Colonic mucosa (tissue), 4 donors: ENCODE data around the gene ACTR8. TPM values are rescaled to one million over a fixed set of nuclear protein-coding genes. Genes with fewer than 3 reads are reported as not detected.

Experiments used
- DNase-seq: peaks from one replicate; pipeline ENCODE4 v3.0.0-alpha.2; 2020
- H3K27ac ChIP-seq: fragments of 200-600 bp; one replicate; pipeline ENCODE4 v1.8.0; 2021
- H3K27me3 ChIP-seq: fragments of 200-600 bp; one replicate; pipeline ENCODE4 v1.8.0; 2021
- H3K36me3 ChIP-seq: fragments of 200-600 bp; one replicate; pipeline ENCODE4 v1.8.0; 2021
- H3K4me1 ChIP-seq: fragments of 200-600 bp; one replicate; pipeline ENCODE4 v1.8.0; 2021; ENCODE audit warnings: mild to moderate bottlenecking
- H3K4me3 ChIP-seq: fragments of 200-600 bp; one replicate; pipeline ENCODE4 v1.8.0; 2021
- H3K9ac ChIP-seq, 2 donors: one replicate each; pipeline ENCODE4 v1.7.0; 2013; ENCODE audit warnings: control low read depth in 2 of 2, low read depth in 2 of 2, low read length in 2 of 2
- H3K9me3 ChIP-seq: fragments of 200-600 bp; one replicate; pipeline ENCODE4 v1.8.0; 2021
- intact Hi-C: fragments of 100-400 bp; cut with DNase I; formaldehyde crosslinking; loops from one replicate; pipeline ENCODE4 v1.14.1; 2022
- total RNA-seq, 2 donors: library from RNA; stranded (reverse); fragmentation: NEBNext Ultra II Directional in 1 of 2; extraction: Animal tissue kit (Norgen Biotek cat#: 25700) in 1 of 2; gene quantifications; one replicate each; pipeline ENCODE4 v1.2.1, GENCODE V29; 2021
- TF ChIP-seq, protein P1 (sequence below): fragments of 200-600 bp; IDR thresholded peaks from one replicate; pipeline ENCODE4 v1.8.0; 2022; ENCODE audit warnings: antibody characterized with exemption, mild to moderate bottlenecking
- donor health status: healthy.
- donor health status: DM: no; HTN: no; CAD: no.
- donor health status: DM: no; HTN: no; CAD: no.

ACTR8 gene
- total RNA-seq, 2 donors from 2014 or later, result 31.4 to 35.0 TPM

GRCh38 chr3:53891497-53892285 is 9.7 kb upstream of the ACTR8 start, which contains the start of gene SELENOK:
SELENOK (minus strand) TSS chr3:53891859.
- H3K9ac ChIP-seq, result peak within 1 kb of the TSS; percentile 96 to 97
- H3K27ac ChIP-seq, result peak within 1 kb of the TSS; percentile 96
- TF ChIP-seq, protein P1, sequence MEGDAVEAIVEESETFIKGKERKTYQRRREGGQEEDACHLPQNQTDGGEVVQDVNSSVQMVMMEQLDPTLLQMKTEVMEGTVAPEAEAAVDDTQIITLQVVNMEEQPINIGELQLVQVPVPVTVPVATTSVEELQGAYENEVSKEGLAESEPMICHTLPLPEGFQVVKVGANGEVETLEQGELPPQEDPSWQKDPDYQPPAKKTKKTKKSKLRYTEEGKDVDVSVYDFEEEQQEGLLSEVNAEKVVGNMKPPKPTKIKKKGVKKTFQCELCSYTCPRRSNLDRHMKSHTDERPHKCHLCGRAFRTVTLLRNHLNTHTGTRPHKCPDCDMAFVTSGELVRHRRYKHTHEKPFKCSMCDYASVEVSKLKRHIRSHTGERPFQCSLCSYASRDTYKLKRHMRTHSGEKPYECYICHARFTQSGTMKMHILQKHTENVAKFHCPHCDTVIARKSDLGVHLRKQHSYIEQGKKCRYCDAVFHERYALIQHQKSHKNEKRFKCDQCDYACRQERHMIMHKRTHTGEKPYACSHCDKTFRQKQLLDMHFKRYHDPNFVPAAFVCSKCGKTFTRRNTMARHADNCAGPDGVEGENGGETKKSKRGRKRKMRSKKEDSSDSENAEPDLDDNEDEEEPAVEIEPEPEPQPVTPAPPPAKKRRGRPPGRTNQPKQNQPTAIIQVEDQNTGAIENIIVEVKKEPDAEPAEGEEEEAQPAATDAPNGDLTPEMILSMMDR, result no peak
- intact Hi-C loops, result no loop called here
- H3K9me3 ChIP-seq, result no peaks in the 10 kb centered on the region
- H3K4me3 ChIP-seq, result peak within 1 kb of the TSS; percentile 96
- peak; percentile 99 for DNase-seq
- no peaks in the 10 kb centered on the region for H3K36me3 ChIP-seq
- no peaks in the 10 kb centered on the region for H3K27me3 ChIP-seq
- H3K4me1 ChIP-seq, result no peaks in the 10 kb centered on the region

DNA sequence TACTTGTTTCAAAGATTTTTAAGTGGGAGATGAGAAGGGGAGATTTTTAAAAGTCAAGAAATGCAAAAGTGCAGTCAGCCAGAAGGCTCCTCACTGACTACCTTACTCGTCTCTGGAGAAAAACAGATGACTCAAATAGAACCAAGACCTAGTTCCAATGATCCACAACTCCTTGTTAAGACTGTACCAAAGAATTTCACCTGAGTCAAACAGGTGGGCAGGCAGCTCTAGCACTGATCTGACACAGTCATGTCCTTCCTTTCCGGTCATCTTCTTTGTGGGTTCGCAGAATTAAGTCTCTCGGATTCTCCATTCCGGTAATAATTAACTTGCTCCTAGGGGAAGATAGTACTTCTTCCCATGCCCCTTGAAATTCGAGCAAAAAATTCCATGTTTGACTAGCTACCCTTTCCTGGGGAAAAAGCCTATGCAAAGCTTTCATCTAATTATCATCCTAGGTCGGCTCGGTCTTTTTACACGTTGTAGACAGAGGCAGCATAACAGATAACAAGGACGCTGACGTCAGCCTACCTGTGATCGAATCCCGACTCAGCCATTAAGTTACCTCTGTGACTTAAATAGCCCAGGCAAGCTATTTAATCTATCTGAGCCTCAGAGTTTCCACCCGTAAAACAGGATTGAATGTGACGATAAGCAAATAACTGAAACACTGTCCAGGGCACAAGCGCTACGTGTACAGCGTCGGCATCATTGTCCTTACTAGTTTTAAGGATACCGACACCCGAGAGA is 8.9 kb upstream of the ACTR8 start:
- Histone ChIP-seq H3K4me1 (no peaks in the 10 kb centered on the region), H3K4me3 (peak overlapping the region; percentile 96), H3K36me3 (no peaks in the 10 kb centered on the region), H3K9me3 (no peaks in the 10 kb centered on the region), H3K27ac (peak overlapping the region; percentile 96), H3K9ac (peak overlapping the region; percentile 96 to 97), H3K27me3 (no peaks in the 10 kb centered on the region)
- intact Hi-C loops, result no loop called here
- peak; percentile 60 for DNase-seq
- TF ChIP-seq, protein P1, result no peak

GRCh38 chr3:53888232-53888631 is 6.3 kb upstream of the ACTR8 start:
- H3K36me3 ChIP-seq, result peaks cover 4% of the 10 kb centered on the region
- H3K4me3 ChIP-seq, result no peak overlapping the region
- intact Hi-C loops, result no loop called here
- TF ChIP-seq, protein P1, result no peak
- H3K9me3 ChIP-seq, result no peaks in the 10 kb centered on the region
- no peak overlapping the region for H3K9ac ChIP-seq
- DNase-seq, result no peak
- H3K27ac ChIP-seq, result no peak overlapping the region
- H3K27me3 ChIP-seq, result no peaks in the 10 kb centered on the region
- no peaks in the 10 kb centered on the region for H3K4me1 ChIP-seq

DNA sequence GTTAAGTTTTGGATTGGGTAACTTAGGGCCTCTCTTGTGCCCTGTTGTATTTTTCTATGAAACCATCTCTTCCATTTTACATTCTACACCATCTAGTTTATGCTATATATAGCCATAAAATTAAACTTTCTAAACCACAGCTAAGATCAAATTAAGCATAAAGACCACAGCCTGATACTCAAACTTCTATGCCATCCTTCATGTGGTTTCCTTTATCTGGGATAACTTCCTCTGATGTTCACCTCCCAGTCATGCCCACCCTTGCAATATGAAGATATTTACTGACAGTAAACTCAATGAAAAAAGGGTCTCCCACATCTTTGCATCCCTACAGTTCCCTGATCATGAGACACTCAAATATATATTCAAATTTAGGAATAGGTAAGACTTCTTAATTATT is 5.5 kb upstream of the ACTR8 start:
- no peak overlapping the region for H3K27ac ChIP-seq
- H3K27me3 ChIP-seq, result no peaks in the 10 kb centered on the region
- H3K4me1 ChIP-seq, result no peaks in the 10 kb centered on the region
- no peak overlapping the region for H3K9ac ChIP-seq
- intact Hi-C loops, result no loop called here
- no peak for DNase-seq
- H3K4me3 ChIP-seq, result no peak overlapping the region
- no peaks in the 10 kb centered on the region for H3K9me3 ChIP-seq
- TF ChIP-seq, protein P1, result no peak
- H3K36me3 ChIP-seq, result peaks cover 4% of the 10 kb centered on the region

- Histone ChIP-seq H3K27ac (no peak overlapping the region), H3K36me3 (peaks cover 4% of the 10 kb centered on the region), H3K9me3 (no peaks in the 10 kb centered on the region), H3K4me1 (no peaks in the 10 kb centered on the region), H3K9ac (no peak overlapping the region), H3K4me3 (no peak overlapping the region), H3K27me3 (no peaks in the 10 kb centered on the region)
- intact Hi-C loops, result no loop called here
- DNase-seq, result no peak
- TF ChIP-seq, protein P1, result no peak
Observed at GRCh38 chr3:53885239-53885638, 3.3 kb upstream of the ACTR8 start.
